ENCODE results near the gene OR1D5.

The OR1D5 gene

DNA sequence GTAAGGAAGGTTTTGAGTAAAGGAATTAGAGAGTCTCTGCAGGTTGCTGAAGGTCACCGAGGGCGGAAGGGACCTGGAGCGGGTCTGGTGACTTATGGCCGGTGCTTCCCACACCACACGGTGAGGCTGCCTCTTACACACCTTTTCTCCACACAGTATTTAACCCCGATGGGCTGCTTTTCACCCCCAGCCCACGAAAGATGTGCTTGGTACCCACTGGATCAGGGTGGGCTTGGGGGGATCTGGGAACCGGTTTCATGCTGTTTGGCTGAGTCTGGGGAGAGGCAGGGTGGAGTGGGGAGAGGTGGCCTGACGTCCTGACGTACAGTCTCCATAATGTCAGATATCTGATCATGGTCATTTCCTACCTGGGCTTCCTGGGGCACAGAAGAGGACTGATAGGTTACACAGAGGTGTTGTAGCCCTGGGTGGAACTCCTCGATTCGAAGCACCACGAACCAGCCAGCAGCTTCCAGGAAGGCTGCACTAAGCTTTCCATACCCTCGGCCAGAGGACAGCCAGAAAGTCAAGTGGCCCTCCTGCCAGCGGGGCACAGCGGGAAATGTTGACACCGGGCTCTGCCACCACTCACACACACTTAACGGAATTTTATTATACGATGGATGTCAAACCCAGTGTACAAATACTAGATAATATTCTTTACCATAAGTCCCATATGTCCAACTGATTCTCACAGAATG is 34.0 kb downstream of the OR1D5 start:
- no peak overlapping the region for H3K4me3 ChIP-seq (ENCODE audit: low read depth, low read length)
- TF ChIP-seq, protein P1, sequence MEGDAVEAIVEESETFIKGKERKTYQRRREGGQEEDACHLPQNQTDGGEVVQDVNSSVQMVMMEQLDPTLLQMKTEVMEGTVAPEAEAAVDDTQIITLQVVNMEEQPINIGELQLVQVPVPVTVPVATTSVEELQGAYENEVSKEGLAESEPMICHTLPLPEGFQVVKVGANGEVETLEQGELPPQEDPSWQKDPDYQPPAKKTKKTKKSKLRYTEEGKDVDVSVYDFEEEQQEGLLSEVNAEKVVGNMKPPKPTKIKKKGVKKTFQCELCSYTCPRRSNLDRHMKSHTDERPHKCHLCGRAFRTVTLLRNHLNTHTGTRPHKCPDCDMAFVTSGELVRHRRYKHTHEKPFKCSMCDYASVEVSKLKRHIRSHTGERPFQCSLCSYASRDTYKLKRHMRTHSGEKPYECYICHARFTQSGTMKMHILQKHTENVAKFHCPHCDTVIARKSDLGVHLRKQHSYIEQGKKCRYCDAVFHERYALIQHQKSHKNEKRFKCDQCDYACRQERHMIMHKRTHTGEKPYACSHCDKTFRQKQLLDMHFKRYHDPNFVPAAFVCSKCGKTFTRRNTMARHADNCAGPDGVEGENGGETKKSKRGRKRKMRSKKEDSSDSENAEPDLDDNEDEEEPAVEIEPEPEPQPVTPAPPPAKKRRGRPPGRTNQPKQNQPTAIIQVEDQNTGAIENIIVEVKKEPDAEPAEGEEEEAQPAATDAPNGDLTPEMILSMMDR (IDR thresholded peaks at IDR 0.05; ENCODE audit: low read depth, low read length), result no peak

DNA sequence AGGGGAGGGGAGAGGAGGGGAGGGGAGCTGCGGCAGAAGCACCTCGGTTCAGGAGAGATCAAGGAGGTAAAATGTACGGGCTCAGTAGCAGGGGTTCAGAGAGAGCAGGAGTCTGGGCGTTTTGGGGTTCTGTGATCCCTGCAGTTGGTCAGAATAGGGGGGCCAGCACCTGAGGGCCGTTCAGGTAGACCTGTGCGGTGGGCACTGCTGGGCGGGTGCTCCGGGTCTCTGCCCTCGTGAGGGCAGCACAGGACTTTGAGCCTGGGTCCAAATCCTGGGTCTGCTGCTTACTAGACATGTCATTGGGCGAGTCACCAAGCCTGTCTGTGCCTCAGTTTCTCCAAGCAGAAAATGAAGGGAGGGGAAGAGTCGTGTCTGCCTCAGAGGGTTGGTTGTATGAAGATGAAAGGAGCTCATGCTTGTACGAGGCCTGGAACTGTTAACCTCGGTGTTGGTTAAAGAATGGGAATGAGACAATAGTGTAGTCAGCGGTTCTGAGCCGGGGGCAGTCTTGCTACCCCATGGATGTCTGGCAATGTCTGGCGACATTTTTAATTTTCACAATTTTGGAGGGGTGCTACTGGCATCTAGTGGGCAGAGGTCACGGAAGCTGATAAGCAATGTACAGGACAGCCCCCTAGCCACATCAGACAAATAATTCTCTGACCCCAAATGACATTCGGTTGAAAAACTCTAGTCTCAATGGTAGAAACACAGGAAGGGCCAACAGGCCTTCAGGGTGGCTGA is 35.4 kb downstream of the OR1D5 start:
- no peak overlapping the region for H3K4me3 ChIP-seq (ENCODE audit: low read depth, low read length)
- TF ChIP-seq, protein P1 (IDR thresholded peaks at IDR 0.05; ENCODE audit: low read depth, low read length), result no peak

DNA sequence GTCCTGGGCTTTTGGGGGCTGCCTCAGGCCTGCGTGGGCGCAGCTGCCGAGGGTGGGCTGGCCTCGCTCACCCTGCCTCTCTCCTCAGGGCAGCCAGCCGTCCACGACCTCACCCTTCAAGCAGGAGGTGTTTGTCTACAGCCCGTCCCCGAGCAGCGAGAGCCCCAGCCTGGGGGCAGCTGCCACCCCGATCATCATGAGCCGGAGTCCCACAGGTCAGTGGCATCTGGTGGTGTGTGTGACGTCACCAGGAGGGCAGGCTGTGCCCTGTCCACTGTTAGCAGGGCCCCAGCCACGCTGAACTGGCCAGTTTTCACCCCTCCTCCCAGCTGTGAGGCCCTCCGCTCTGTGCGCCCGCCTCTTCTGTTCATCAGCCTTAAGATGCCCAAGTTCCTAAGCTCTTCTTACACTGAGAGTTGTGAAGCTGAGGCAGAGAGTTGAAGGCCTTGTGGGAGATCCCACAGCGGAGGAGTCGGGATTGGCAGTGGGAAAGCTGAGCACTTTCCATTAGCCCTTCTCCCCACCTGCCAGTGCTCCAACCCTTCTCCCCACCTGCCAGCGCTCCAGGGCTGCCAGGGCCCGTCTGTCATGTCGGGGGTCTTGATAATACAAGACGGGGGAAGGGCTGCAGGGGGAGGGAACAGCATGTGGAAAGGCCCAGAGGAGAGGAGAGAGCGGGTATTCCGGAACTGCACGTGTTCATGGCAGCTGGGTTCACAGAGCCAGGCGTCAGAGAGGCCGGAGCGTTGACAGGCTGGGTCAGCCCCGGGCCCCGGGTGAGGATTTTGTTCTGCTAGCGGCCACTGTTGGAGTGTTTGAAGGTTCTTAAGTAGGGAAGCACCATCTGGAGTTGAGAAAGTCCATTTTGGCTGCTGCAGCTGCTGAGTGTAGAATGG is 36.3 kb downstream of the OR1D5 start:
- TF ChIP-seq, protein P1 (IDR thresholded peaks at IDR 0.05; ENCODE audit: low read depth, low read length), result no peak
- no peak overlapping the region for H3K4me3 ChIP-seq (ENCODE audit: low read depth, low read length)

DNA sequence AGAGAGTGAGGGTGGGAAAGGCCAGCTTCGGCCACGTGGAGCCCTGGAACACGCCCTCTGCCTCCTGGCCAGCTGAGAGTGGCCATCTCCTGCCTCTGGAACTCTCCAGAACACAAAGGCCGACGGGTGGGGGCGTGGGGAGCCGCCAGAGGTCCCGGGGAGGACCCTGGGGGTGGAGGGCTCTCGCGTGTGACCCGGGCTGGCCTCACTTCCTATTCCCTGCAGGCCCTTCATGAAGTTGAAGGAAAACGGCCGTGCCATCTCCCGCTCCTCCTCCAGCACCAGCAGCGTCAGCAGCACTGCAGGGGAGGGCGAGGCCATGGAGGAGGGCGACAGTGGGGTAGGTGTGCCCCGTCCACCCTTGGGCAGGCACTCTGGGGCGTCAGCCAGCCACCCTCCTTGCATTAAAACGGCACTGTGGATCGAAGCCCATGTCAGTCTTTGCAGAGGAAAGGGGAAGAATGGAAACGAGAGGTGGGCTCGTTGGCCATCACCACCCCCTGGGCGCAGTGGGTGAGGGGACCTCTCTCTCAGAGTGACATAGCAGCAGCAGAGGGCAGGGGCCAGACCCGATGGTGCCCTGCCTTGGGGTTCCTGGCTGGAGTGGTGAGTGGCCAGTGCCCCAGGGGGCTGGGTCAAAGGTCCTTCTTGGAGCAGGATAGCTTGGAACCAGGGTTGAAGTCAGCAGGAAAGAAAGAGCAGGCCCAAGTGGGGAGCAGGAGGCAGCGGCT is 37.1 kb downstream of the OR1D5 start:
- H3K4me3 ChIP-seq (ENCODE audit: low read depth, low read length), result no peak overlapping the region

DNA sequence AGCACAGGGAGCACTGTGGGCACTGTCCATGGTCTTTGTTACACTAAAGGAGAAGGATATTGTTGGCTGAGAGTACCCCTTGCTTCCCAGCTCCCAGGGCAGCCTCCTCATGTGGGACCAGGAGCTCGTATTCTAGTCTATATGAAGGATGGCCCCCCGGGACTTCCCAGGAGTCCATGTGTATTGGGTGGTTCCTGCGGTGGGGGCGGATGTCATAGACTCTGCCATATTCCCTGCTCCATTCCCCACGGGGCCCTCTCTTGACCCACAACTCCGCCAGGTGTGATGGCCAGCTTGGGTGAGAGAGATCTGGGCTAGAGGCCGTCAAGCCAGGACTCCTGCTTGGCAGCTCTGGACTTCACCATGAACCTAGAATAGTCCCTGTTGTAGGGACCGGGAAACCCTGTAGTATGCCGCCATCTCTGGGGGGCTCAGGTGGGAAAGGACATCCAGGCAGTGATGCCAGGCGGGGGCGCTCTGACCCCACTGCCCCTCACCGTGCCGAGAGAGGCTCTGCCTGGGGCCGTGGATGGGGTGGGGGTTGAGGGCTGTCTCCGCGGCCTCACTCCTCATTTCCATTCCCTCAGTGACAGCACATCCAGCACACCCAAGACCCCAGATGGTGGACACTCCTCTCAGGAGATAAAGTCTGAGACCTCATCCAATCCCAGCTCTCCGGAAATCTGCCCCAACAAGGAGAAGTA is 37.8 kb downstream of the OR1D5 start:
- TF ChIP-seq, protein P1 (IDR thresholded peaks at IDR 0.05; ENCODE audit: low read depth, low read length), result no peak
- no peak overlapping the region for H3K4me3 ChIP-seq (ENCODE audit: low read depth, low read length)

More for the DNA sequence above, 37.1 kb downstream of the OR1D5 start:
- TF ChIP-seq, protein P1 (IDR thresholded peaks at IDR 0.05; ENCODE audit: low read depth, low read length), result no peak

DNA sequence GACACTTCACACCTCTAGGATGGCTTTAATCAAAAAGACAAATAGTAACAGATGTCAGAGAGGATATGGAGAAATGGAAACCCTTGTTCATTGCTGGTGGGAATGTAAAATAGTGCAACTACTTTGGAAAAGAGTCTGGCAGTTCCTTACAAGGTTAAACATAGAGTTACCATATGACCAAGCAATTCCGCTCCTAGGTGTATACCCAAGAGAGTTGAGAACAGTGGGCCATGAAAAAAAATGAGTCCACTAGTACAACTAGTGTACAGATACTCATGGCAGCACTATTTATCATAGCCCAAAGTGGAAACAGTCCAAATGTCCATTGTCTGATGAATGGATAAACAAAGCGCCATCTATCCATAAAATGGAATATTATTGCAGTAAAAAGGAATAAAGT is 39.1 kb downstream of the OR1D5 start:
- TF ChIP-seq, protein P1 (IDR thresholded peaks at IDR 0.05; ENCODE audit: low read depth, low read length), result no peak
- H3K4me3 ChIP-seq (ENCODE audit: low read depth, low read length), result no peak overlapping the region

All from WI38 (cell line).